Keratinocyte (primary cell): Measurements from ENCODE around the gene CNPY1. TPM values are rescaled to one million over a fixed set of nuclear protein-coding genes. Genes with fewer than 3 reads are reported as not detected.

Experiments used
- DNase-seq: peaks from one replicate; pipeline ENCODE4 v3.0.0-alpha.2; 2011; ENCODE audit warnings: low read depth, missing footprints, low spot score
- FAIRE-seq: peaks from 2 replicates; lab custom pipeline; 2011; peaks lifted over from hg19 to GRCh38; lab: Jason Lieb, UNC
- H2AFZ ChIP-seq: 2 replicates; pipeline ENCODE4 v1.6.0; 2012; ENCODE audit warnings: low read length, control low read depth, inconsistent platforms; ENCODE audit not compliant: control insufficient read depth
- H3K27ac ChIP-seq: 2 replicates; pipeline ENCODE4 v1.5.1; 2011; ENCODE audit warnings: low read length; ENCODE audit not compliant: control insufficient read depth, insufficient read depth
- H3K27me3 ChIP-seq: 3 replicates; pipeline ENCODE4 v1.6.0; 2011; ENCODE audit warnings: low read length; ENCODE audit not compliant: control insufficient read depth, insufficient read depth; ENCODE audit errors: extremely low read depth
- H3K36me3 ChIP-seq, 2 experiments: 2 replicates in 1 of 2; 3 replicates in 1 of 2; pipeline ENCODE4 v1.5.1; 2011; ENCODE audit warnings: low read length in 2 of 2, mild to moderate bottlenecking in 1 of 2; ENCODE audit not compliant: control insufficient read depth in 2 of 2, insufficient read depth in 2 of 2; ENCODE audit errors: extremely low read depth in 1 of 2
- H3K4me1 ChIP-seq: 3 replicates; pipeline ENCODE4 v1.5.1; 2011; ENCODE audit warnings: low read length; ENCODE audit not compliant: control insufficient read depth, insufficient read depth; ENCODE audit errors: extremely low read depth
- H3K4me2 ChIP-seq: 3 replicates; pipeline ENCODE4 v1.6.0; 2011; ENCODE audit warnings: low read depth, low read length; ENCODE audit not compliant: control insufficient read depth, insufficient read depth; ENCODE audit errors: extremely low read depth
- H3K4me3 ChIP-seq, 3 experiments: fragments of 200-600 bp in 1 of 3; sonication (generic) in 1 of 3; 2 replicates in 2 of 3; 3 replicates in 1 of 3; pipeline ENCODE4 v1.5.1; 2011 to 2016; ENCODE audit warnings: low read length in 3 of 3, mild to moderate bottlenecking in 3 of 3, control low read depth in 2 of 3, inconsistent platforms in 1 of 3, low read depth in 1 of 3, mixed read lengths in 1 of 3, mixed run types in 1 of 3, moderate library complexity in 1 of 3; ENCODE audit not compliant: control insufficient read depth in 2 of 3, insufficient read depth in 2 of 3; ENCODE audit errors: extremely low read depth in 1 of 3
- H3K79me2 ChIP-seq: 2 replicates; pipeline ENCODE4 v1.6.0; 2012; ENCODE audit warnings: low read length; ENCODE audit not compliant: control insufficient read depth, insufficient read depth
- H3K9ac ChIP-seq: 3 replicates; pipeline ENCODE4 v1.6.0; 2011; ENCODE audit warnings: low read length; ENCODE audit not compliant: control insufficient read depth, insufficient read depth; ENCODE audit errors: extremely low read depth
- H3K9me1 ChIP-seq: 3 replicates; pipeline ENCODE4 v1.6.0; 2011; ENCODE audit warnings: low read length; ENCODE audit not compliant: control insufficient read depth, insufficient read depth; ENCODE audit errors: extremely low read depth
- H3K9me3 ChIP-seq: 2 replicates; pipeline ENCODE4 v1.5.1; 2012; ENCODE audit warnings: low read depth, low read length; ENCODE audit not compliant: control insufficient read depth
- H4K20me1 ChIP-seq: 3 replicates; pipeline ENCODE4 v1.6.0; 2011; ENCODE audit warnings: low read length; ENCODE audit not compliant: control insufficient read depth, insufficient read depth; ENCODE audit errors: extremely low read depth
- CTCF ChIP-seq, 3 experiments: IDR thresholded peaks in 1 of 3; conservative IDR thresholded peaks in 1 of 3; optimal IDR thresholded peaks in 1 of 3; 2 replicates in 2 of 3; 3 replicates in 1 of 3; pipeline versions ENCODE3 to v1.5.1; 2011; ENCODE audit warnings: low read length in 3 of 3, mild to moderate bottlenecking in 3 of 3, moderate library complexity in 2 of 3, control low read depth in 1 of 3, inconsistent platforms in 1 of 3; ENCODE audit not compliant: insufficient read depth in 2 of 3; ENCODE audit errors: extremely low read depth in 1 of 3
- EZH2 ChIP-seq: IDR thresholded peaks from one replicate; pipeline ENCODE4 v1.6.1; 2012; ENCODE audit warnings: inconsistent platforms, mild to moderate bottlenecking, low read length, moderate library complexity
- dilution Hi-C: fragments of 300-500 bp; cut with MboI; formaldehyde crosslinking; loops from one replicate; pipeline ENCODE4 v1.7.0; 2020; ENCODE audit warnings: low sequenced_read_pairs; ENCODE audit not compliant: extremely low pct_ligation_motif_present
- polyA plus RNA-seq, 5 experiments: library from polyadenylated mRNA; depleted of rRNA in 3 of 5; stranded (reverse) in 3 of 5; stranded (forward) in 1 of 5; unstranded in 1 of 5; fragments of >200 nt; gene quantifications; 1 replicate in 1 of 5; 2 replicates in 3 of 5; 3 replicates in 1 of 5; pipeline versions ENCODE4 v1.2.1 to v1.2.3, GENCODE V29; 2011 to 2012; ENCODE audit warnings: missing spikeins in 2 of 5, low read depth in 1 of 5, low replicate concordance in 1 of 5

Gene CNPY1
- polyA plus RNA-seq, 1 donor (not counting 4 experiments of a cell fraction or from before 2014, with no cell fraction given), result not detected

GRCh38 chr7:155585951-155586350 is 39.6 kb upstream of the CNPY1 start:
- Histone ChIP-seq H3K27ac (no peak overlapping the region), H3K9ac (no peak overlapping the region), H3K79me2 (no peaks in the 10 kb centered on the region), H3K27me3 (peaks cover 26% of the 10 kb centered on the region), H3K4me1 (peaks cover 5% of the 10 kb centered on the region), H3K36me3 (no peaks in the 10 kb centered on the region), H3K4me2 (no peak overlapping the region), H3K9me1 (no peaks in the 10 kb centered on the region), H3K4me3 (no peak overlapping the region), H2AFZ (no peak overlapping the region), H4K20me1 (no peaks in the 10 kb centered on the region), H3K9me3 (no peaks in the 10 kb centered on the region)
- dilution Hi-C loops, result loop anchor here (25.0 kb wide), 1 partner anchor 151 kb away; no protein-coding TSS in a partner anchor
- FAIRE-seq, result no peak
- TF ChIP-seq EZH2 (no peak), CTCF (optimal IDR thresholded peaks at IDR 0.05 in 1 of 3, IDR thresholded peaks at IDR 0.05 in 1 of 3, conservative IDR thresholded peaks at IDR 0.05 in 1 of 3; ENCODE audit: extremely low read depth in 1 of 3, insufficient read depth in 2 of 3, low read length in 3 of 3) (no peak)
- no peak for DNase-seq

GRCh38 chr7:155585532-155585895 is 39.2 kb upstream of the CNPY1 start:
- Histone ChIP-seq H3K9ac (no peak overlapping the region), H3K27me3 (peaks cover 27% of the 10 kb centered on the region), H3K4me1 (peaks cover 5% of the 10 kb centered on the region), H3K9me1 (no peaks in the 10 kb centered on the region), H3K36me3 (no peaks in the 10 kb centered on the region), H2AFZ (peak overlapping the region; percentile 36), H3K9me3 (no peaks in the 10 kb centered on the region), H3K79me2 (no peaks in the 10 kb centered on the region), H3K4me3 (no peak overlapping the region), H3K4me2 (no peak overlapping the region), H3K27ac (no peak overlapping the region), H4K20me1 (no peaks in the 10 kb centered on the region)
- dilution Hi-C loops, result loop anchor here (25.0 kb wide), 1 partner anchor 152 kb away; no protein-coding TSS in a partner anchor
- FAIRE-seq (no peak), DNase-seq (no peak)
- TF ChIP-seq CTCF (optimal IDR thresholded peaks at IDR 0.05 in 1 of 3, IDR thresholded peaks at IDR 0.05 in 1 of 3, conservative IDR thresholded peaks at IDR 0.05 in 1 of 3; ENCODE audit: extremely low read depth in 1 of 3, insufficient read depth in 2 of 3, low read length in 3 of 3), result no peak
- no peak for TF ChIP-seq EZH2
